ENCODE measurements around the gene LGALS3BP.
A peak's percentile ranks its signal among the peaks of the same experiment; 100 is the strongest.
"Not testable (repeated sequence)": the region's sequence is repeated elsewhere in the genome, so short reads cannot be mapped to it uniquely, and the experiment has no call there.

LGALS3BP gene, protein sequence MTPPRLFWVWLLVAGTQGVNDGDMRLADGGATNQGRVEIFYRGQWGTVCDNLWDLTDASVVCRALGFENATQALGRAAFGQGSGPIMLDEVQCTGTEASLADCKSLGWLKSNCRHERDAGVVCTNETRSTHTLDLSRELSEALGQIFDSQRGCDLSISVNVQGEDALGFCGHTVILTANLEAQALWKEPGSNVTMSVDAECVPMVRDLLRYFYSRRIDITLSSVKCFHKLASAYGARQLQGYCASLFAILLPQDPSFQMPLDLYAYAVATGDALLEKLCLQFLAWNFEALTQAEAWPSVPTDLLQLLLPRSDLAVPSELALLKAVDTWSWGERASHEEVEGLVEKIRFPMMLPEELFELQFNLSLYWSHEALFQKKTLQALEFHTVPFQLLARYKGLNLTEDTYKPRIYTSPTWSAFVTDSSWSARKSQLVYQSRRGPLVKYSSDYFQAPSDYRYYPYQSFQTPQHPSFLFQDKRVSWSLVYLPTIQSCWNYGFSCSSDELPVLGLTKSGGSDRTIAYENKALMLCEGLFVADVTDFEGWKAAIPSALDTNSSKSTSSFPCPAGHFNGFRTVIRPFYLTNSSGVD

DNA sequence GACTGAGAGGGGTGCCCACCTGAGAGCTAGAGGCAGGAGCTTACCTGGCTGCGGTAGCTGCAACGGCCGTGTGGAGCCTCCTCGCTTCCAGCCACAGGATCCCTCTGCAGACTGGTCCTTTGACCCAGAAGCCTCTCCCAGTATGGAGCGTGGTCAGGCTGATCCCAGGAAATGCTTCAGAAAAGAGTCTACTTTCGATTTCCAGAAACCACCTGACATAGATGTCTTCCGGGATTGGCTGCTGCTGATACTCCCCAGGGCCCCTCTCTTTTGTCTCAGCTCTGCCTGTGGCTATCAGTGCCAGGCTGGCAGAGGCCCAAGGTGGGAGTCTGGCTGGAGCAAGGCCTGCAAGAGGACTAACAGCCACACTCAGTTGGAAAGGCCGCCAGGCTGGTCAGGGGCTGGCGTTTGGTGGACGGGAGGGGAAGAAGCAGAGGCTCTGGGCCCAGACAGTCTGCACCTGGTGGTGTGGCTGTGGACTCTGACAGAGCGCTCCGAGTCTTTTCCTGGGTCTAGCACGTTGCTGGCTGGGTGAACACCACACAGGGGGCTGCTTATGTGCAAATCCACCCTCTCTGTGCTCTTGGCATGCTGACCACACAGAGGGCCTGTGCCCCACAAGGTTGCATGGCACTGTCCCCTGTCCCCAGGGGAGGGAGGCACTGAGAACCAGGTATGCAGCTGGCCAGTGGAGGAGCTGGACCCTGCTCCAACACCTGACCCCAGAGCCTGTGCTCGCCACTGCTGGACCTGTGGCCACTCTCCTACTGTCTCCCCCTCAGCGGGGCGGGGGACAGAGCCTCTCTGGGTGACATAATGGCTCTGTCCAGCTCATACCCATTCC lies at the start of gene LGALS3BP:
Gene LGALS3BP, minus strand, starts transcription at position 144 of the 844 bp plus-strand sequence. CDS start 2,732 bp downstream, outside the sequence.
- peak; percentile 97 for DNase-seq (ENCODE audit: low spot score)

DNA sequence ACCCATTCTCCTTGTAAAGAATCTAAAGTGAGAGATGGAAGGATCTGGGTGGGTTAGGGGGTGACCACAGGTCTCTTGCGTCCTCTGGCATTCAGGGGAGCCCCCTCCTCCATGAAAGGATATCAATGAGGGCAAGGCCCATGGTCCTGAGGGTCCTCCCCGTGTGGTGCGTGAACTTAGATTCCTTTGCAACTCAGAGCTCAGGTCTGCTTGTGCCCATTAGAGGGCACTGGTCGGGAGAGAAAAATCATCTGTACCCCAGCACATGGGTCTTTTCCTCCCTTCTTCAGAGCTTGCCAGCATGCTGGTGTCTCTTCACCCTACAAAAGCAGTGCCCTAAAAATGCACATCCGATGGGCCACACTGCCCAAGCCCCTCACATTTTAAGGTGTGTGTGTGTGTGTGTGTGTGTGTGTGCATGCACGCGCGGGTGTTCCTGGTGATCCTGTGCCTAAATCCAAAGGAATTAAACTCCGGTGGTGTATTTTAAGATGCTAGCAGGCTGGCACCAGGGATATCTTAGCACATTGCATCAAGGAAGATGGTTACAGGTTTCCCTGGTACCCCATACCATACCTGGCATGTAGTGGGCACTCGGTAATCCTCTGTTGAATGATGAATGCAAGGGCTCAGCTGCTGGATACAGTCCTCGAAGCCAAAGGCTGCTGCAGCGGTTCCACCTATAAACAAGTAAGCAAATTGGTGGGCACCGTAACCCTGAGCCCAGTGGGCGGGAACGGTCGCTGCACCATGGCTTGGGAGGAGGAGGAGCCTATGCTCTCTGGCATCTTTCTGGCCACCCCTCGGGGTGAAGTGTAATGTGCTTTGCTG lies 49.0 kb upstream of the LGALS3BP start:
- DNase-seq (ENCODE audit: low spot score), result no peak

DNA sequence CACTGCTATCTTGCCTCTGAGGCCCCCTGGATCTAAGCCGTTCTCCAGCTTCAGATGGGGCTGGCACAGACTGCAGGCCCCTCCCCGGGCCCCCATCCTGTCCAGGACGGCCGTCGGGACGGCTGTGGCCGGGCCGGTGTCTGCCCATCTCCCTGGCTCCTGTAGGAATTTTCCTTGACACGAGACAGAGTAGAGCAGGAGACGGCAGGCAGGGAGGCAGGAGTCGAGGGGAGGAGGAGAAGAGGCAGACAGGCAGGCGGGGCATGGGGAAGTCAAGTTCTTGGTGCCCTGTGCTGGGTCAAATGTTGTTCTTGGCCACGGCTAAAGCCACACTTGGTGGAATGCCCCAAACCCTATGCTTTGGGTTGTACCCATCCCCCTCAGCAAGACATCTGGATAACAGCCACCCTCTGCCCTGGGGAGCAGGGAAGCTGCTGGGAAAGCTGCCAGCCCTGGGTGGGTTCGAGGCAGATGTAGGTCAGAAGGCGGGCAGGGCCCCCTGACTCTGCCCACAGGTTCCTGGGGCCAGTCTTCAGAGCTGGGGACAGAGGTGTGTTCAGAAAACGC lies 48.3 kb upstream of the LGALS3BP start:
- DNase-seq (ENCODE audit: low spot score), result no peak

DNA sequence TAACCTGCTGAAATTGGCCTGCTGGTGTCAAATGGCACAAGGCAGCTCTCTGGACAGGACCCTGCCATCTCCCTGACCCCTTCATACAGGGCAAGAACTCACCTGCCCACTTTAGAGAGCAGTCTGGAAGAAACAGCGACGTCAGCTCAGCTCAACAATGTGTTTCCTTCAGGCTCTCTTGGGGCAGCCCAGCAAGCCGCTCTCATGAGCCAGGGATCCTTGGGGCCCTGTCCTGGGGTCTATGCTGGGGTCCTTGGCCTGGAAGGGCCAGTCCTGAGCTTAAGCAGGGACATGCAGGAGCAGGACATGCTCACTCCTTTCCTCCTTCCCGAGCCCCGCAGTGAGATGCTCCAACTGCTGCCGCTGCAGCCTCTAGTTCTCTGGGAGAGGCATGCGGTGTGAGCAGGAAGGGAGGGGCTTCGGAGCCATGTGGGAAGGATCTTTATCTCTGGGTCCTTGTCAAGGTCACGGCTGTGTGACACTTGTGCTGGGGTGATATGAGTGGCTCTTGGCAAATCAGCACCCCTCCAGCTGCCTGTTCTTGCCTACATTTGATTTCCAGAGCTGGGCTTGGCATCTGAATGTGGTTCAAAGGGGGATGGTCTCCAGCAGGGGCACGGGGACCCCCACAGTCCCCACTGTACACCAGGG lies 47.7 kb upstream of the LGALS3BP start:
- no peak for DNase-seq (ENCODE audit: low spot score)

DNA sequence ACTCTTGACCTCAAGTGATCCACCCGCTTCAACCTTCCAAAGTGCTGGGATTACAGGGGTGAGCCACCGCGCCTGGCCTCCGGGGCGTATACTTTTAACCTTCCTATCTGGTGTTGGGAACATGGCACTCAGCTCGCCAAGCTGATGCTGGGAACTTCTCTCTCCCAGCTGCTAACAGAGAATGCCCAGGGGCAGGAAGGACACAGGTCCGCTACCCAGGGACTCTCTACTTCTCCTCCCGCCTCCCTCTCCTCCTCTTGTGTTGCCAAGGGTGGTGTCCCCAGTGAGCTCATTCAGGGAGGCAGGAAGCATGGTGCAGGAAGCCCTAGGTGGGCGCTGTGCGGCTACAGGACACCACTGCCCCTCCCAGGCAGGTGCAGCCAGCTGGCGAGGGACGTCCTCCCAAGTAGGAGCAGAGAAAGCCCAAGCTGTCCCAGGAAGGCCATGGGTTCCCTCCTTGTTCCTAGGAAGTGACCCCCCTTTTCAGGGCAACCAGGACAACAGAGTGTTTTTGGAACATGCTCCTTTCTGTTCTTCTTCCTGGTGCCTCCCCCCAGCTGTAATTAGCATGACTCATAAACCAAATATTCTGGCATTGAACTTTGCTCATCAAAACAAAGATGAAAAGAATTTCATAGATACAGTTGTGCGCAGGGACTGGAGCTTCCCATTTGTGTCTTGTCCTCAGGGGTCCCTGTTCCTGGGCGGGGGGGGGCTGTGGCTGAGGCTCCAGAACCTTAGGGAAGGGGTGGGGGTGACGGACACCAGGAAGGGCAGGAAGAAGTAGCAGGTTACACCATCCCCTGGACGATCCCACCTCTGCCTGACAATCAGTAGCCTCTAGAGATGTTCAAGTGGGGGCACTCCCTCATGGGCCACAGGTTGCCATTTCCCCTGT lies 46.9 kb upstream of the LGALS3BP start:
- peak; percentile 84 for DNase-seq (ENCODE audit: low spot score)

DNA sequence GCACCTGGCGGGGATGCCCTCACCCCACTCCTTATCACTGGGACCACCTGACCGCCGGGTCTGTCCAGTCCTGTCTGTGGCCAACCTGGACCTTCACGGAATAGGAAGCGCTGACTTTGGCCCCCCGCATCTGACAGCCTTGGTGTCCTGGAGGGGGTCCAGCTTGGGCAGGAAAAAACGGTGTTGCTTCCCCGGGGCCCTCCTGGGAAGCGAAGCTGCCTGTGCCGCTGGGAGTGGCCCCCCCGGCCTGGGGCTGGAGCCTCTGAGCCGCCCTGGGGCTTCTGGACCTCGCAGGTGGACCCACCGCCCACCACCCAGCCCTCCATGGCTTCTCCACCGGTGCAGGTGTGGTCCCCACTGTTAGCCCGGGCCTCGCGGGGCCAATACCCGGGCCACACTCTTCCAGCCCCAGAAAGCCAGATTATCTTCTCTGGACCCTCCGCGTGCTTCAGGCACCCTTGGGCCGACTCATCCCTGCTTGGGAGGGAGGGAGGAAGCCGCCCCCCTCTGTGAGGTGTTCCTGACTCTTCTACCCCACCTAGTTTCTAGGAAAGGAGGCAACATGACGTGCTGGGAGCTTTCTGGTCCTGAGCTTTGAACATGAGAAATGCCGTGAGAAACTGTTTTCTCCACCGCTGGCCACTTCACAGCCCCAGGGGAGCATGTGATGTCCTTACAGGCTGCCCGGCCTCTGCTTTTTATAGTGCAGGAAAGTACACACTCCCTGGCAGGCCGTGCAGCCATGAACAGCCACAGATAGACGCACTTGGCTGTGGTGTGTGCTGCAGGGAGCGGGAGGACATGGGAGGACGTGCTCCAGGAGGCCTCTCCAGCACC lies 45.4 kb upstream of the LGALS3BP start:
- no peak for DNase-seq (ENCODE audit: low spot score)

DNA sequence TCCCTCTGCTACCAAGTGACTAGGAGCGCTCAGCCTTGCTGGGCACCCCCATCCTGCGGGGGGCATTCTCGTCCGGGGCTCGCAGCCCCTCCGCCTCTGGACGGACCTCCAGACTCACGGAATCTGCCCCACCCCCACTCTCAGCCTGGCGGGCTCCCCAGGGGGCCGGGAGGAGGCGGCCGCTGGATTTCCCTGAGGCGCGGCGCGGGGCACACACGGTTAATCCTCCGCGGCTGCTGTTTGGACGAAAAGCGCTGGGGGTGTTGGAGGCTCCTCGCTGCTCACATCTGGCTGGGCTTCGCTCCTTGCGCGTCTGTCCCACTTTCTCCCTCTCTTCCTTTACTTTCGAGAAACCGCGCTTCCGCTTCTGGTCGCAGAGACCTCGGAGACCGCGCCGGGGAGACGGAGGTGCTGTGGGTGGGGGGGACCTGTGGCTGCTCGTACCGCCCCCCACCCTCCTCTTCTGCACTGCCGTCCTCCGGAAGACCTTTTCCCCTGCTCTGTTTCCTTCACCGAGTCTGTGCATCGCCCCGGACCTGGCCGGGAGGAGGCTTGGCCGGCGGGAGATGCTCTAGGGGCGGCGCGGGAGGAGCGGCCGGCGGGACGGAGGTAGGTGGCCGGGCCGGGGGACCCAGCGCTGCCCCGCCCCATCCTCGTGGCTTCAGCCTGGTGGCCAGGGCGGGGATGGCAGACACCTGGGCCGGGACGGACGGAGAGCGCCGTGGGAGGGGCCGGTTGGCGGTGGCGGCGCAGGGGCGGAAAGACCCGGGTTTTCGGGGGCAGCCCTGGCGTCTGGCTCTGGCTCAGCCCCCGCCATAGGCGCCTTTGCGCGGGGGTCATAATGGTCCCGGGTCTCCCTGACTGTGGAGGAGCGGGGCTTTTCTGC lies 44.4 kb upstream of the LGALS3BP start, which contains the start of gene C1QTNF1:
Gene C1QTNF1, plus strand, starts transcription at position 284 of the 886 bp plus-strand sequence. CDS start 19,800 bp downstream, outside the sequence.
- DNase-seq (ENCODE audit: low spot score), result no peak

DNA sequence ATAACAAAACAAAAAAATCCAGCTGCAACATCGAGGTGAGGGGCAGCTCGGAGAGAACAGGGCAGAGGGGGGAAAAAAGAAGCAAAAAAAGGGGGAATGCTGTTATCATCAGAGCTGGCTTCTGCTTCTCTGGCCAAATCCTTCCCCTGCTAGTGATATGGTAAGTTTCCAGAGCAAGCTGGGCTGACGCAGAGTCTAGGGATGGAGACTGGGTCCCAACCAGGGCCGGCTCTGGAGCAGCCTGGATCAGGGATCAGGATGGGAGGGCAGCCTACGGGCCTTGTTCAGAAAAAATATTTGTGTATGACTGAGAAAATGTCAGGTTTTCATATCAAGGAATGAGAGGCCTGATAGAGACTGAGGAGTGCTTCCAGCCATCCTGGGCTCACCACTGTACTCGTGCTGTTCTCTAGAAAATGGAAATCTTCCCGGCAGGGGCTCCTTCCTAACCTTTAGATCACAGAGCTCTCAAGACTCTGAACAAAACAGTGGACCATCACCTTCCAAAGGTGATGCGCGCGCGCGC lies 43.5 kb upstream of the LGALS3BP start:
- no peak for DNase-seq (ENCODE audit: low spot score)

DNA sequence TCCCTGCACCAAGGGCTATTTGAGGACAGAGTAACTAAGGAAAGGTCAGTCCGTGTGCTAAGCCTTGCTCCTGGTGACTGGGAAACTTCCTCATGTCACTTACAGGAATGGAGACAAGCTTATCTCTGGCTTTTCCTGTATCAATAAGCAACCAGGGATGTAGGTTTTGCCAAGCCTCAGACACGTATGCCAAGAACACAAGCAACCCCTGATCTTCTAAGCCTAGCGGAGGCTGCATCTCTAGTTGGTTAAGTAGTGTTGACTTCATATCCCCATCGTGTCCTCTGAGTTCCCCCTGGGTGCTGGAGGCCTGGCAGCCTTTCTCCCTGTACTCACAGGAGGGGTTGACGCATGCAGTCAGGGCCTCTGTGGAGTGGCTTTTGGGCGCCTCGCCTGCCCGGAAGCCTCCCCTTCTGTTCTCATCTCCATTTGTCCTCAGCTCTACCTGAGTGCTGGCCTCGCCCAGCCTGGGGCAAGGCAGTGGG lies 42.8 kb upstream of the LGALS3BP start:
- DNase-seq (ENCODE audit: low spot score), result no peak

DNA sequence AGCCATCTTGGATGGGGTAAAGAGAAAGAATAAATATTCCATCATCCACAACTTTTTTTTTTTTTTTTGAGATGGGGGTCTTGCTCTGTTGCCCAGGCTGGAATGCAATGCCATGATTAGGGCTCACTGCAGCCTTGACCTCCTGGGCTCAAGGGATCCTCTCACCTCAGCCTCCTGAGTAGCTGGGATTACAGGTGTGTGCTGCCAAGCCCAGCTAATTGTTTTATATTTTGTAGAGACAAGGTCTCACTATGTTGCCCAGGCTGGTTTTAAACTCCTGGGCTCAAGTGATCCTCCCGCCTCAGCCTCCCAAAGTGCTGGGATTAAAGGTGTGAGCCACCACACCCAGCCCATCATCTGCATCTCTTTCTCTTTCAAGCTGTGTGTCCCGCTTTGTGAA lies 42.2 kb upstream of the LGALS3BP start:
- not testable (repeated sequence) for DNase-seq (ENCODE audit: low spot score)

DNA sequence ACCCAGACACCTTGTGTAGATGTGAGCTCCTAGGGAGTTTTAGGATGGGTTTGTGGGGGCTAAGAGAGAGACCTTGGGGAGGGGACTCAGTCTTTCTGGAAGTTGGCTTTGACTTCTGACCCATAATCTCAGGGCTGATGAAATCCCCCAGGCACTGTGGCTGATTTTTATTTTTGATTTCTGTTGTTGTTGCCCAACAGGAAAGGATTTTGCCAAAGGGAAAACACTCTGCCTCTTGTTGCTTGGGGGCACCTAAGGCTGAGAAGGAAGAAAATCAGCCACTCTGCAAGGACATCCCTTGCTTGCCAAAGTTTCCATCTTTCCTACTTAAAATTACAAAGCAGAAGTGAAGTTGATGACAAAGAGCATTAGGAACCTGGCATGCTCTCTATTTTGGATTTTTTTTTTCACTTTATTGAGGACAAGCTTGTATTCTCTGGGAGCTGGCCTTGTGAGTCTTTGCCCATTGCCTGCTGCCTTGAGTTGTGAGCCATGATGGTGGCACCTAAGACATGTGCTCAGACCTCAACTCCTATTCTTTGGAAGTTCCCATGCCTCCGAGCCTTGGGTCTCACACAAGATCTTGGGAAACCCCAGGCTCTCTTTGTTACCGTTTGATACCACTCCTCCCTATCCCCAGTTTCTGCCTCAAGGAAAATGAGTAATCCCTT lies 41.0 kb upstream of the LGALS3BP start:
- DNase-seq (ENCODE audit: low spot score), result no peak

DNA sequence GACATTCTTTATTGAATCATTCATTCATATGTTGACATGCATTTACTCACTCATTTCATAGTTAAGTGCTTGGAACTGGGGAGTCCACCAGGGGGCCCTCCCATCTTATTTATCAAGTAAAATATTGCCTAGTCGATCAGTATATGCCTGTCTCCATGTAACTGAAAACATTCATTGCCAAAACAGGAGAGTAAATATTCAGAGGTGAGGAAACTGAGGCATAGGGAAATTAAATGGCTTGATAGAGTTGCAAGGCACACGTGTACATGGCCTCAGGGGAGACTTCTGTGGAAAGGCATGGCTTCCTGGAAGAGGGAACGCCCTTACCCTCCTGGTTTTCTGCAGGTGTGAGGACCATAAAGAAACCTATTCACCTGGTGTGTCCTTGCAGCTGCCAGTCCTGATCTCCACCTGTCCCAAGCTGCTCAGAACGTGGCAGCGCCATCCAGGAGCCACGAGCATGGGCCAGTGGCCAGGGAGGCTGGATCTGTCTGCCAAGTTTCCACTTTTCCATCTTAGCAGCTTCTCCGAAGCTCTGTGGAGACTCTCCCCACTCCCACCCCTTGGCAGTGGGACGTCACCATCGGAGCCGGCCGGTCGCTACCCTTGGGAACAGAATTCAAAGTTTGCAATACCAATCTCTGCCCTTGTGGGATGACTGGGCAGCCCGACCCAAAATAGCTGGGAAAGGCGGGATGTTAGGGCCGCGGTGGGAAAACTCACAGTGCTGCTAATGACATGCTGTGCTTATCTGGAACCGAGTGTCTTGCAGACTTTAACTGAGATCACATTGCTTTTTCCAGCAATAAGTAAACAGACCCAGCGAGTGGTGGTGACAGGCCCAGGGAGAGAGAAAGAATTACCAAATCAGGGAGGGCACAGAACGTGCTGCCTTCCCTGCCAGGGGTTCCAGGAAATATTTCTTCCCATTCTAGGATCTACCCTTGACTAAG lies 40.2 kb upstream of the LGALS3BP start:
- peak; percentile 71 for DNase-seq (ENCODE audit: low spot score)

DNA sequence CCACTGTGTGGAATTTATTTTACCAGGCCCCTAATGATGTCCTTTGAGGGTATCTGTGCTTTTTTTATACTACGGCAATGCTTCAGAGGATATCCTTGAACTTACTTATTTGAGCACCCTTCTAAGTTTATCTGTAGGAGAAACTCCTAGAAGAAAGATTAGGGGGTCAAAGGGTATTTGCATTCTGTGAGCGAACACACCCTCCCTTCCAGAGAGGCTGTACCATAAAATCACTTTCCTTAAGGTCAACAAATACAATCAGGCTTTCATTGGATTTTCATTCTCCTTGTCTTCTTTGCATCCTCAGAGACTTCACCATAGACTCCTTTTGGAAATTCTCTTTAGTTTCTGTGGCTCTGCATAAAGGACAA lies 39.5 kb upstream of the LGALS3BP start:
- no peak for DNase-seq (ENCODE audit: low spot score)

DNA sequence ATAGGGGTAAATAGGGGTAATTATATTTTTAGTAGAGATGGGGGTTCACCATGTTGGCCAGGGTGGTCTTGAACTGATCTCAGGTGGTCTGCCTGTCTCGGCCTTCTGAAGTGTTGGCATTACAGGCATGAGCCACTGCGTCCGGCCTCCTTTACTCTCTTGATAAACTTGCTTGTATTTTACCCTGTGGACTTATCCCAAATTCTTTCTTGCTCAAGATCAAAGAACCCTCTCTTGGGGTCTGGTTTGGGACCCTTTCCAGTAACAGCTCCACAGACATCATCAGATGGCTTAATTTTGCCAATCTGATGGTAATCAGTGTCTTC lies 38.6 kb upstream of the LGALS3BP start:
- DNase-seq (ENCODE audit: low spot score), result no peak

DNA sequence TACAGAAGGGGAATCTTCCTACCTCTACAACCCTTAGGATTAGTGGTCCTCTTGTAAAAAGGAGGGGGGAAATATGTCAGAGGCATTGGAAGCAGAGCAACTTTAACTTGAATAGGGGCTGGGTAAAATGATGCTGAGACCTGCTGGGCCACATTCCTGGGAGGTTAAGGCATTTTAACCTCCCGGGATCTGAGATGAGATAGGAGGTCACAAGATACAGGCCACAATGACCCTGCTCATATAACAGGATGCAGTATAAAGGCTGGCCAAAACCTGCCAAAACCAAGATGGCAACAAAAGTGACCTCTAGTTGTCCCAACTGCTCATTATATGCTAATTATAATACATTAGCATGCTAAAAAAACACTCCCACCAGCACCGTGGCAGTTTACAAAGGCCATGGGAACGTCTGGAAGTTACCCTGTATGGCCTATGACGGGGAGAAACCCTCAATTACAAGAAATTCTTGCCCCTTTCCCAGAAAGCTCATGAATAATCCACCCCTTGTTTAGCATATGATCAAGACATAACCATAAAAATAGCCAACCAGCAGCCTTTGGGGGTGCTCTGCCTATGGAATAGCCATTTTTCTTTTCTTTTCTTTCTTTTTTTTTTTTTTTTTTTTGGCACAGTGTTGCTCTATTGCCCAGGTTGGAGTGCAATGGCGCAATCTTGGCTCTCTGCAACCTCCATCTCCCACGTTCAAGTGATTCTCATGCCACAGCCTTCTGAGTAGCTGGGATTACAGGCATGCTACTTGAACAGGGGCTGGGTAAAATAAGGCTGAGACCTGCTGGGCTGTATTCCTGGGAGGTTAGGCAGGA lies 38.0 kb upstream of the LGALS3BP start:
- DNase-seq (ENCODE audit: low spot score), result no peak
